GM10266 (cell line): ENCODE data around the gene NLE1.
"Not testable (repeated sequence)": the region's sequence is repeated elsewhere in the genome, so short reads cannot be mapped to it uniquely, and the experiment has no call there.

Experiments used
- DNase-seq: peaks from one replicate; pipeline ENCODE4 v3.0.0; 2012; ENCODE audit errors: extremely low spot score
- TF ChIP-seq, protein P1 (sequence below): IDR thresholded peaks from 2 replicates; pipeline ENCODE4 v1.5.1; 2012; ENCODE audit warnings: mild to moderate bottlenecking, low read depth; ENCODE audit not compliant: control insufficient read depth, insufficient read depth; ENCODE audit errors: missing control alignments

The NLE1 gene

GRCh38 chr17:35184274-35184673 is 42.2 kb upstream of the NLE1 start:
- DNase-seq: no peak
- TF ChIP-seq, protein P1, sequence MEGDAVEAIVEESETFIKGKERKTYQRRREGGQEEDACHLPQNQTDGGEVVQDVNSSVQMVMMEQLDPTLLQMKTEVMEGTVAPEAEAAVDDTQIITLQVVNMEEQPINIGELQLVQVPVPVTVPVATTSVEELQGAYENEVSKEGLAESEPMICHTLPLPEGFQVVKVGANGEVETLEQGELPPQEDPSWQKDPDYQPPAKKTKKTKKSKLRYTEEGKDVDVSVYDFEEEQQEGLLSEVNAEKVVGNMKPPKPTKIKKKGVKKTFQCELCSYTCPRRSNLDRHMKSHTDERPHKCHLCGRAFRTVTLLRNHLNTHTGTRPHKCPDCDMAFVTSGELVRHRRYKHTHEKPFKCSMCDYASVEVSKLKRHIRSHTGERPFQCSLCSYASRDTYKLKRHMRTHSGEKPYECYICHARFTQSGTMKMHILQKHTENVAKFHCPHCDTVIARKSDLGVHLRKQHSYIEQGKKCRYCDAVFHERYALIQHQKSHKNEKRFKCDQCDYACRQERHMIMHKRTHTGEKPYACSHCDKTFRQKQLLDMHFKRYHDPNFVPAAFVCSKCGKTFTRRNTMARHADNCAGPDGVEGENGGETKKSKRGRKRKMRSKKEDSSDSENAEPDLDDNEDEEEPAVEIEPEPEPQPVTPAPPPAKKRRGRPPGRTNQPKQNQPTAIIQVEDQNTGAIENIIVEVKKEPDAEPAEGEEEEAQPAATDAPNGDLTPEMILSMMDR: no peak

DNA sequence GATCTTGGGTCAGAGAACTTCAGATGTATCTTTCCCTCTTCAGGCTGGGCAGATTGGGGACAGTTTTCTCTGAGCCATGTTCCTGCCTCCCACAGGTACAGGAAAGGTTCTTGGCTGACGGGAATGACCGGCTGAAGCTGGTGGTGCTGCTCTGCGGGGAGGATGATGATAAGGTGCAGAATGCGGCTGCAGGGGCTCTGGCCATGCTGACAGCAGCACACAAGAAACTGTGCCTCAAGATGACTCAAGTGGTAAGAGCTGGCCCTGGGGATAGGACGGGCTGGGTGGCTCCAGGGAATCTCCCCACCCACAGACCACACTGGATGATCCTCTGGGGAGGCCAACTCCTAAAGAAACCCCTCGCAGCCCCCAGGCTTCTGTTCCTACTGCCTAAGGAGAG is 41.2 kb upstream of the NLE1 start:
- no peak for DNase-seq
- TF ChIP-seq, protein P1: no peak

DNA sequence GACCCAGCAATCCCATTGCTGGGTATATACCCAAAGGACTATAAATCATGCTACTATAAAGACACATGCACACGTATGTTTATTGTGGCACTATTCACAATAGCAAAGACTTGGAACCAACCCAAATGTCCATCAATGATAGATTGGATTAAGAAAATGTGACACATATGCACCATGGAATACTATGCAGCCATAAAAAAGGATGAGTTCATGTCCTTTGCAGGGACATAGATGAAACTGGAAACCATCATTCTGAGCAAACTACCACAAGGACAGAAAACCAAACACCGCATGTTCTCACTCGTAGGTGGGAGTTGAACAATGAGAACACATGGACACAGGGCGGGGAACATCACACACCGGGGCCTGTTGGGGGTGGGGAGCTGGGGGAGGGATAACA is 37.3 kb upstream of the NLE1 start:
- DNase-seq: not testable (repeated sequence)

DNA sequence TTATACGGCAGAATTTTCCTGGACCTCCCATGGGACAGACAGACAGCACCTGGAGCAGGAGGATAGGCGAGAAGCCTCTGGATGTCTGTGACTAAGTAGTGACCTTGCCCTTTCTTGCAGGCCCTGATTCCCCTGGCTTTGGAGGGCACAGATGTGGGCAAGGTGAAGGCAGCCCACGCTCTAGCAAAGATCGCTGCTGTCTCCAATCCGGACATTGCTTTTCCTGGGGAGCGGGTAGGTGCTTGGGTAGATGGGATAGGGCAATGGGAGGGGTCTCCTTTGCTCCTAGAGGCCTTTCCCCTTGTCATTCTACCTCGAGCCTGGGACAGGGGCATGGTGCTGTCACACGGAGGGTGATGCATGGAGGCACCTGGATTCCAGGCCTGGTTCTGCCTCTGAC is 34.8 kb upstream of the NLE1 start:
- TF ChIP-seq, protein P1: no peak
- DNase-seq: no peak

DNA sequence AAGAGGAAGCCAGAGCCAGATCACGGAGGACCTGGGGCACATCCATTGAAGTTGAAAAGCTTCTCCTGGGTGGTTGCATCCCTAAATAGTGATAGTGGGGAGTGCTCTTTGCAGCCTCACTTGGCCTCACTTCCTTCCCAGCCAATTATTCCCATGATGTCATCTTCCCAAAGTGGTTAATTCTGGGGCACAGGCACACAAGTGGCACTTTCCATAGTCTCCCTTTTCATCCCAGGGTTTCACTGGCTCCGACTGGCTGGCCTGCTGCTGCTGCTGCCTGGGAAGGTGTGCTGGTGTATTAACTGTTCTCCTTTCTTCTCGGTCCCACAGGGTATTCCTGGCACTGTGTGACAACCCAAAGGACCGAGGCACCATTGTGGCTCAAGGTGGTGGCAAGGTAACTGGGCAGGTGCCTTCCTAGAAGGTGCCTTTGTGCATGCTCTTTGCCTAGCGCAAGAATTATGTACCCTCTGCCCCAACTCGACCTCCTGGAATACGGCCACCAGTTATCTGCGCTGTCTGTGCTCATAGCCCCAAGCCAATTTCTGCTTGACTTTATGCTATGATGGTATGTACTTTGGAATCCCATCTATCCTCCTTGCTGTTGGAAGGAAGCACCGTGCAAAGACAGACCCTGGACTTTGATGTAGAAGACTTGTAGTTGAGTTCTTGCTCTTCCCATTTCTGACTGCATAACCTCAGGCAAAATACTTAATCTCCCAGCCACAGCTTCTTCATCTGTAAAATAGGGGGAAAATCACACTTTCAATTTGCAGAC is 33.7 kb upstream of the NLE1 start:
- TF ChIP-seq, protein P1: no peak
- no peak for DNase-seq

GRCh38 chr17:35174835-35175334 is 32.8 kb upstream of the NLE1 start:
- TF ChIP-seq, protein P1: no peak
- no peak for DNase-seq

- DNase-seq: not testable (repeated sequence)
Observed at GRCh38 chr17:35172321-35172720, 30.2 kb upstream of the NLE1 start.

DNA sequence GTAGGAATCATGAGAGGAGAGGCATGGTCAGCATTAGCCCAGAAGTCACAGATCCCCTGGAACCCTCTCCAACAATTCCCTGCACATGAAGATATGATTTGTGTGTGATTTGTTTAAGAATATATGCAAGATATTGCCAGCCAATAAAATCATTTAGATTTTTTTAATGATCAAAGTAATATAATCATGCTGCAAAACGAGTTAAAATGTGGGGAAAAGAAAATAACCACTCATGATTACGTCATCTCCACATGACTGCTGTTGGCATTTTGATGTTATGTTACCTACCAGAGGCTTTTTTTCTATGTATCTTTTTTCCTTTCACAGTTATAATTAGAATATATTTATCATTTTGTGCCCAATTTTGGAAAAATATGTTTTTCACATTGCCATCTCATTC is 29.7 kb upstream of the NLE1 start:
- no peak for DNase-seq
- TF ChIP-seq, protein P1: no peak
